Ovary (tissue), 9 donors: ENCODE results near the gene MUSK. TPM values are rescaled to one million over a fixed set of nuclear protein-coding genes. Genes with fewer than 3 reads are reported as not detected.

Experiments used
- DNase-seq, 5 donors: peaks; one replicate each; pipeline ENCODE4 v3.0.0-alpha.2; 2019 to 2020
- H3K27ac ChIP-seq, 2 donors: fragments of 200-600 bp; one replicate each; pipeline versions ENCODE4 v1.5.1 to v1.8.0; 2019 to 2022
- H3K27me3 ChIP-seq: fragments of 200-600 bp; one replicate; pipeline ENCODE4 v1.8.0; 2022
- H3K36me3 ChIP-seq: fragments of 200-600 bp; sonication (generic); one replicate; pipeline ENCODE4 v1.5.1; 2019
- H3K4me1 ChIP-seq: one replicate; pipeline ENCODE4 v1.8.1; 2013; ENCODE audit warnings: mild to moderate bottlenecking, moderate library complexity; ENCODE audit not compliant: insufficient read depth
- H3K4me3 ChIP-seq: fragments of 200-600 bp; sonication (generic); one replicate; pipeline ENCODE4 v1.5.1; 2017
- H3K9me3 ChIP-seq, 2 donors: fragments of 200-600 bp in 1 of 2; sonication (generic) in 1 of 2; one replicate each; pipeline versions ENCODE4 v1.5.1 to v1.8.1; 2013 to 2019; ENCODE audit warnings: mild to moderate bottlenecking in 1 of 2, moderate library complexity in 1 of 2
- EP300 ChIP-seq: sonication (generic); formaldehyde crosslinking; IDR thresholded peaks from one replicate; pipeline ENCODE4 v1.6.1; 2017; ENCODE audit warnings: antibody characterized with exemption
- POLR2A ChIP-seq: fragments of 450-650 bp; IDR thresholded peaks from one replicate; pipeline ENCODE4 v1.6.1; 2017; ENCODE audit warnings: antibody characterized with exemption, mild to moderate bottlenecking, moderate library complexity
- WGBS, 3 donors: extraction: QIAGEN DNeasy Blood & Tissue Kit in 1 of 3; methylation state at CpG; one replicate each; pipeline versions ENCODE4 v1.1.5 to v1.1.7; 2013 to 2017; 5-methylcytosine and 5-hydroxymethylcytosine counted together
- intact Hi-C, 4 donors: fragments of 100-400 bp; cut with DNase I; formaldehyde crosslinking; loops; one replicate each; pipeline versions ENCODE4 v1.11.0 to v1.15.1; 2022 to 2023
- polyA plus RNA-seq, 2 donors: library from polyadenylated mRNA; stranded (reverse); fragments of 200-250 nt in 1 of 2; fragments of 350-450 nt in 1 of 2; fragmentation: Illumina TruSeq in 1 of 2; extraction: RNeasy Lipid Tissue Mini Kit (QIAGEN cat#74804) in 1 of 2; gene quantifications; one replicate each; pipeline ENCODE4 v1.2.3, GENCODE V29; 2013 to 2014
- total RNA-seq, 7 donors: library from RNA; depleted of rRNA in 2 of 7; stranded (reverse); fragments of >200 nt in 2 of 7; fragmentation: NEBNext Ultra II Directional in 3 of 7; extraction: Animal tissue kit (Norgen Biotek cat#: 25700) in 3 of 7; gene quantifications; one replicate each; pipeline versions ENCODE4 v1.1.0 to v1.2.4, GENCODE V29; 2016 to 2023
- TF ChIP-seq, protein P1 (sequence below), 3 donors: fragments of 450-650 bp in 2 of 3; fragments of 200-600 bp in 1 of 3; IDR thresholded peaks; one replicate each; pipeline versions ENCODE4 v1.5.1 to v1.8.0; 2016 to 2022; ENCODE audit warnings: antibody characterized with exemption in 3 of 3, mild to moderate bottlenecking in 1 of 3
- donor health status: DM: no; HTN: no; CAD: no; lungs with moderate emphysema.
- donor health status: DM: no; HTN: no; CAD: no.
- donor health status: Bipolar disorder and iron deficiency.
- donor health status: DM: yes; HTN: yes; CAD: no.
- donor health status: DM: no; HTN: no; CAD: no.
- donor health status: DM: yes; HTN: yes; CAD: no.

MUSK gene
- total and polyA plus RNA-seq, 9 donors: 0.10 to 0.91 (median 0.17) TPM; not detected in 1

DNA sequence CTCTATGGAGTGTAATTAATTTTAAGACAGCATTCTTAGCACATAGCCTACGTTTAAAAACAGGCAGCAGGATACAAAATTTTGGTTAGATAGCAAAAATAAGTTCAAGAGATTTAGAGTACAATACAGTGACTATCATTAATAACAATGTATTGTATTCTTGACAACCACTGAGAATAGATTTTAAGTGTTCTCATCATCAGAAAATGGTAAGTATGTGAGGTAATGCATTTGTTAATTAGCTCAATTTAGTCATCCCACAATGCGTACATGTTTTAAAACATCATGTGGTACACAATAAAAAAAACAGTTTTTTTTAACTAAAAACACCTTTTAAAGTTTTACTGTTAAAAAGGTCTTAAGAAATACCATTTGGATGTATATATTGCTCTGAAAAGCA is 94.2 kb downstream of the MUSK start:
- WGBS, 3 donors: 69 to 79% (median 72%) methylated on average over 2 of the region's 2 CpGs
- no peaks in the 10 kb centered on the region for H3K9me3 ChIP-seq
- no peaks in the 10 kb centered on the region for H3K27me3 ChIP-seq
- DNase-seq: no peak
- no peak overlapping the region for H3K27ac ChIP-seq
- H3K4me3 ChIP-seq: no peak overlapping the region
- no peaks in the 10 kb centered on the region for H3K36me3 ChIP-seq
- TF ChIP-seq EP300 (no peak), POLR2A (no peak)
- TF ChIP-seq, protein P1, sequence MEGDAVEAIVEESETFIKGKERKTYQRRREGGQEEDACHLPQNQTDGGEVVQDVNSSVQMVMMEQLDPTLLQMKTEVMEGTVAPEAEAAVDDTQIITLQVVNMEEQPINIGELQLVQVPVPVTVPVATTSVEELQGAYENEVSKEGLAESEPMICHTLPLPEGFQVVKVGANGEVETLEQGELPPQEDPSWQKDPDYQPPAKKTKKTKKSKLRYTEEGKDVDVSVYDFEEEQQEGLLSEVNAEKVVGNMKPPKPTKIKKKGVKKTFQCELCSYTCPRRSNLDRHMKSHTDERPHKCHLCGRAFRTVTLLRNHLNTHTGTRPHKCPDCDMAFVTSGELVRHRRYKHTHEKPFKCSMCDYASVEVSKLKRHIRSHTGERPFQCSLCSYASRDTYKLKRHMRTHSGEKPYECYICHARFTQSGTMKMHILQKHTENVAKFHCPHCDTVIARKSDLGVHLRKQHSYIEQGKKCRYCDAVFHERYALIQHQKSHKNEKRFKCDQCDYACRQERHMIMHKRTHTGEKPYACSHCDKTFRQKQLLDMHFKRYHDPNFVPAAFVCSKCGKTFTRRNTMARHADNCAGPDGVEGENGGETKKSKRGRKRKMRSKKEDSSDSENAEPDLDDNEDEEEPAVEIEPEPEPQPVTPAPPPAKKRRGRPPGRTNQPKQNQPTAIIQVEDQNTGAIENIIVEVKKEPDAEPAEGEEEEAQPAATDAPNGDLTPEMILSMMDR (IDR thresholded peaks at IDR 0.05): no peak
- peaks cover 3% of the 10 kb centered on the region for H3K4me1 ChIP-seq
- intact Hi-C loops: no loop called here

DNA sequence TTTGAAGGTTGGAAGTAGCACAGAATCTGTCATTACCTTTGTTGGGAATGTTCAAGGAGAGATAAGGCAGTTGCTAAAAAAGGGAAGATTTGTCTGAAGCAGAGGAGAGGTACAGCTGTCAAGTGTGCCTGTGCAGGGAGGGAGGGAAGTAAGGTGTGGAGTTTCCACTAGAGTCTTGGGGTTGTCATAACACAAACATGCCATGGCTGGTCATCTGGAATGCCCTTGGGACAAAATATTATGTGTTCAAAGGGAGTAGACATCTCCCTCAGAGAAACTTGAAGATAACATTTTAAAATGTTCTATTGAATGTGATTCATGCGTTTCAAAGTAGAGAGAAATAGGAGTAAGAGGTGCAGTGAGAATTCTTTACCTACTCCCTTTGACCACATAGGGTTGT is 95.0 kb downstream of the MUSK start:
- no peak overlapping the region for H3K4me3 ChIP-seq
- no peak overlapping the region for H3K27ac ChIP-seq
- peaks cover 7% of the 10 kb centered on the region for H3K4me1 ChIP-seq
- H3K9me3 ChIP-seq: no peaks in the 10 kb centered on the region
- WGBS, 3 donors: 71 to 82% (median 78%) methylated on average over 1 of the region's 1 CpG
- intact Hi-C loops: no loop called here
- TF ChIP-seq EP300: no peak
- TF ChIP-seq, protein P1 (IDR thresholded peaks at IDR 0.05): no peak
- no peak for TF ChIP-seq POLR2A
- no peaks in the 10 kb centered on the region for H3K27me3 ChIP-seq
- DNase-seq: no peak
- H3K36me3 ChIP-seq: no peaks in the 10 kb centered on the region

DNA sequence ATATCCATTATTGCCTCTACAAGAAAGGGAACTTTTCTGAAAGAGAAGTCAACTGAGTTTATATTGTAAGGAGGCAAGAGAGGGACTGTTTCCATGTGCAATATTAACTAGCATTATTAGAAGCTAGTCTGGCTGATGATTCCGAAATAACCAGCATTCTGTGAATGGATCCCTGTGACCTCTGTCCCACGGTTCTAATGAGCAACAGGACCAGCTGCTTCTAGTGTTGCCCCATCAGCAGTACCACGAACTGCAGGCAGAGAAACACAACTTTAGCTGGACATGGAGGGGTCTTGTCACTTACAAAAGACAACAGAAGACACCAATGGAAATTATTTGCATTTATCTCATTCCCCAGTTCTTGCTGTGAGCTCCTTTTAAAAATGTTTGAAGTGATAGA is 95.4 kb downstream of the MUSK start:
- intact Hi-C loops: no loop called here
- WGBS, 3 donors: 74 to 81% (median 81%) methylated on average over 3 of the region's 3 CpGs
- H3K9me3 ChIP-seq: no peaks in the 10 kb centered on the region

DNA sequence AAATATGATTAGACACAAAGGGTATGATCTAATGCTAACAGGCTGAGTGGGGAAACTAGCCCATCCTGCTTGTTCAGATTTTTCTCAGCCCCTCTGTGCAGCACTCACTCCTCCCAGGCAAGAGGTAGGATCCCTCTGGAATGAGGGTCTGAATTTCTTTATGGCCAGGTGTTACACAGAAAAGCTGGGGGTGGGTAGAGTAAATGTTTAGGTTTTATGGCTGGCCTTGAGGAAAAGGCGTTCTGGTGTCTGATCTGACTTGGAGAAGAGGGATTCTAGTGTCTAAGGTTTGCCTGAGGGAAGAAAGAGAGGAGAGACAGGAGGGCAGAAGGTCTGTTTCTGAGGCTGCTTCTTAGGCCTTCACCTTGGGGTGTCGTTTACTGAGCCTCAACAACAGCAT is 97.3 kb downstream of the MUSK start:
- intact Hi-C loops: no loop called here
- no peak overlapping the region for H3K27ac ChIP-seq
- TF ChIP-seq EP300 (no peak), POLR2A (no peak)
- peaks cover 7% of the 10 kb centered on the region for H3K4me1 ChIP-seq
- no peaks in the 10 kb centered on the region for H3K9me3 ChIP-seq
- H3K36me3 ChIP-seq: no peaks in the 10 kb centered on the region
- DNase-seq: no peak
- H3K4me3 ChIP-seq: no peak overlapping the region
- 80 to 94% (median 83%) methylated on average over 2 of the region's 2 CpGs for WGBS, 3 donors
- no peaks in the 10 kb centered on the region for H3K27me3 ChIP-seq

More for the DNA sequence above, 95.4 kb downstream of the MUSK start:
- Histone ChIP-seq H3K27me3 (no peaks in the 10 kb centered on the region), H3K4me3 (no peak overlapping the region), H3K4me1 (peaks cover 7% of the 10 kb centered on the region), H3K27ac (no peak overlapping the region), H3K36me3 (no peaks in the 10 kb centered on the region)
- no peak for DNase-seq
- TF ChIP-seq, protein P1 (IDR thresholded peaks at IDR 0.05): no peak
- TF ChIP-seq POLR2A: no peak
- TF ChIP-seq EP300: no peak

DNA sequence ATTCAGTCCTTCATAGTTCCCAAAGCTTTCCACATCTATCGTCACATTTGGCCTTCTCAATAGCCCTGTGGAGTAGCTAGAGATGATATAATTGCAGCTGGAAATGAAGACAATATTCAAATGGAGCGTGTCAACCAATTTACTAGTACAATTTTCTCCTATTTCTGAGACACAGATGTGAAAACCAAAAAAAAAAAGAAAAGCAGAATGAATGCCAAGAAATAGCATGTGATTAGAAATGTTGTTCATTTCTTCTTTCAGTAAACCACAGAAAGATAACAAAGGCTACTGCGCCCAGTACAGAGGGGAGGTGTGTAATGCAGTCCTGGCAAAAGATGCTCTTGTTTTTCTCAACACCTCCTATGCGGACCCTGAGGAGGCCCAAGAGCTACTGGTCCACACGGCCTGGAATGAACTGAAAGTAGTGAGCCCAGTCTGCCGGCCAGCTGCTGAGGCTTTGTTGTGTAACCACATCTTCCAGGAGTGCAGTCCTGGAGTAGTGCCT is 99.0 kb downstream of the MUSK start:
- intact Hi-C loops: no loop called here
- peaks cover 7% of the 10 kb centered on the region for H3K4me1 ChIP-seq
- no peaks in the 10 kb centered on the region for H3K9me3 ChIP-seq
- H3K4me3 ChIP-seq: no peak overlapping the region
- no peak for TF ChIP-seq EP300
- TF ChIP-seq POLR2A: no peak
- H3K27me3 ChIP-seq: no peaks in the 10 kb centered on the region
- WGBS, 3 donors: 8 to 16% (median 10%) methylated on average over 6 of the region's 6 CpGs
- peak; percentile 64 to 74 (median 68) for DNase-seq
- no peak overlapping the region for H3K27ac ChIP-seq
- no peaks in the 10 kb centered on the region for H3K36me3 ChIP-seq
